SKM-1 treated with dmso at 0.1 percent for 144 hours (cell line): ENCODE measurements around the gene DHODH.
"Not testable (repeated sequence)": the region's sequence is repeated elsewhere in the genome, so short reads cannot be mapped to it uniquely, and the experiment has no call there.

ENCODE experiments used
- DNase-seq: peaks from one replicate; lab custom pipeline; 2025; ENCODE audit not compliant: unreplicated experiment; lab: John Stamatoyannopoulos, UW

The DHODH gene

GRCh38 chr16:72050769-72051464, 42.4 kb downstream of the DHODH start:
- peak; percentile 32 for DNase-seq

GRCh38 chr16:72051818-72052217, 43.3 kb downstream of the DHODH start:
- peak; percentile 78 for DNase-seq

- peak; percentile 85 for DNase-seq
These were observed 45.8 kb downstream of the DHODH start, which contains the start of gene HP for GRCh38 chr16:72054254-72054847. TSS of gene HP (plus strand) at chr16:72054505. CDS start at chr16:72054653, 148 bp downstream.

GRCh38 chr16:72055911-72056310, 47.4 kb downstream of the DHODH start:
- DNase-seq, result no peak

- DNase-seq, result not testable (repeated sequence)
These were observed 48.8 kb downstream of the DHODH start for GRCh38 chr16:72057313-72057712.

GRCh38 chr16:72059060-72059459, 50.5 kb downstream of the DHODH start:
- not testable (repeated sequence) for DNase-seq

GRCh38 chr16:72060405-72060804, 51.9 kb downstream of the DHODH start:
- DNase-seq, result no peak

- DNase-seq, result no peak
These were observed 53.0 kb downstream of the DHODH start for GRCh38 chr16:72061564-72061963.

GRCh38 chr16:72064361-72064894, 55.9 kb downstream of the DHODH start:
- no peak for DNase-seq

- peak; percentile 34 for DNase-seq
These were observed 58.2 kb downstream of the DHODH start for GRCh38 chr16:72066747-72067146.

- no peak for DNase-seq
These were observed 60.4 kb downstream of the DHODH start for GRCh38 chr16:72068930-72069329.

- DNase-seq, result no peak
These were observed 64.2 kb downstream of the DHODH start for GRCh38 chr16:72072514-72073342.

GRCh38 chr16:72073560-72074230, 65.2 kb downstream of the DHODH start:
- DNase-seq, result no peak

- DNase-seq, result not testable (repeated sequence)
These were observed 66.5 kb downstream of the DHODH start for GRCh38 chr16:72075067-72075466.
